BJ (cell line): ENCODE results near the gene GLS. TPM values are rescaled to one million over a fixed set of nuclear protein-coding genes. Genes with fewer than 3 reads are reported as not detected.
"Not testable (repeated sequence)": the region's sequence is repeated elsewhere in the genome, so short reads cannot be mapped to it uniquely, and the experiment has no call there.

Source experiments
- CTCF ChIA-PET: fragments of 350-600 bp; formaldehyde crosslinking; extraction: SDS; loops from one replicate; lab custom pipeline; 2021; ENCODE audit warnings: antibody characterized with exemption, inconsistent platforms; lab: Yijun Ruan, JAX
- POLR2A ChIA-PET: fragments of 300-600 bp; sonication (Branson Sonifier 250); formaldehyde crosslinking; extraction: SDS; loops from one replicate; lab custom pipeline; 2021; ENCODE audit warnings: antibody characterized with exemption; lab: Charles Lee
- DNase-seq: peaks from one replicate; pipeline ENCODE4 v3.0.0-alpha.2; 2011; ENCODE audit warnings: low read depth
- H3K27me3 ChIP-seq: 2 replicates; pipeline ENCODE4 v1.6.0; 2011; ENCODE audit warnings: low read length; ENCODE audit not compliant: control insufficient read depth, insufficient read depth
- H3K36me3 ChIP-seq: 2 replicates; pipeline ENCODE4 v1.5.1; 2011; ENCODE audit warnings: low read length; ENCODE audit not compliant: control insufficient read depth, insufficient read depth
- H3K4me3 ChIP-seq: 2 replicates; pipeline ENCODE4 v1.5.1; 2011; ENCODE audit warnings: low read depth, mild to moderate bottlenecking, control low read depth, low read length
- polyA plus RNA-seq: library from polyadenylated mRNA; depleted of rRNA; stranded (reverse); fragments of >200 nt; gene quantifications from 2 replicates; pipeline ENCODE4 v1.2.3, GENCODE V29; 2011
- TF ChIP-seq, protein P1 (sequence below): IDR thresholded peaks from 2 replicates; pipeline ENCODE4 v1.5.1; 2011; ENCODE audit warnings: low read depth, mild to moderate bottlenecking, control low read depth, inconsistent platforms, low read length, moderate library complexity; ENCODE audit not compliant: insufficient read depth

The GLS gene
- polyA plus RNA-seq, 1 experiment: 132 TPM

DNA sequence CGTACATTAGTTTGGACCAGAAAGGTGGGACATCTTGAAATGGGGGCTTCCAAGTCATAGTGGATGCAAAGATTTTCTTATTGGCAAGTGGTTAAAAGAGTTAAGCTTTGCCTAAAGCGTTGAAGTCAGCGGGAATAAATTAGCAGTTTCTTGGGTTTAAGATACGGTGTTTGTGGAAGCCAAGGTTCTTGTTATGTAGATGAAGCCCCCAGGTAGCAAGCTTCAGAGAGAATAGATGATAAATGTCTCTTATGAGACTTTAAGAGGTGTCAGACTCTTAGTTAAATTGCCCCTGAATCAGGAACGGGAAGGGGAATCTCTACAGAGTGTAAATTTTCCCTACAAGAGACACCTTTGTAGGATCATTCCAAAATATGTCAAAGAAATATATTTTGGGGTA lies 10.9 kb upstream of the GLS start:
- TF ChIP-seq, protein P1, sequence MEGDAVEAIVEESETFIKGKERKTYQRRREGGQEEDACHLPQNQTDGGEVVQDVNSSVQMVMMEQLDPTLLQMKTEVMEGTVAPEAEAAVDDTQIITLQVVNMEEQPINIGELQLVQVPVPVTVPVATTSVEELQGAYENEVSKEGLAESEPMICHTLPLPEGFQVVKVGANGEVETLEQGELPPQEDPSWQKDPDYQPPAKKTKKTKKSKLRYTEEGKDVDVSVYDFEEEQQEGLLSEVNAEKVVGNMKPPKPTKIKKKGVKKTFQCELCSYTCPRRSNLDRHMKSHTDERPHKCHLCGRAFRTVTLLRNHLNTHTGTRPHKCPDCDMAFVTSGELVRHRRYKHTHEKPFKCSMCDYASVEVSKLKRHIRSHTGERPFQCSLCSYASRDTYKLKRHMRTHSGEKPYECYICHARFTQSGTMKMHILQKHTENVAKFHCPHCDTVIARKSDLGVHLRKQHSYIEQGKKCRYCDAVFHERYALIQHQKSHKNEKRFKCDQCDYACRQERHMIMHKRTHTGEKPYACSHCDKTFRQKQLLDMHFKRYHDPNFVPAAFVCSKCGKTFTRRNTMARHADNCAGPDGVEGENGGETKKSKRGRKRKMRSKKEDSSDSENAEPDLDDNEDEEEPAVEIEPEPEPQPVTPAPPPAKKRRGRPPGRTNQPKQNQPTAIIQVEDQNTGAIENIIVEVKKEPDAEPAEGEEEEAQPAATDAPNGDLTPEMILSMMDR: no peak
- no peak overlapping the region for H3K4me3 ChIP-seq
- no peak for DNase-seq
- CTCF ChIA-PET: no interaction called here
- POLR2A ChIA-PET: no interaction called here
- H3K27me3 ChIP-seq: no peaks in the 10 kb centered on the region
- H3K36me3 ChIP-seq: no peaks in the 10 kb centered on the region

DNA sequence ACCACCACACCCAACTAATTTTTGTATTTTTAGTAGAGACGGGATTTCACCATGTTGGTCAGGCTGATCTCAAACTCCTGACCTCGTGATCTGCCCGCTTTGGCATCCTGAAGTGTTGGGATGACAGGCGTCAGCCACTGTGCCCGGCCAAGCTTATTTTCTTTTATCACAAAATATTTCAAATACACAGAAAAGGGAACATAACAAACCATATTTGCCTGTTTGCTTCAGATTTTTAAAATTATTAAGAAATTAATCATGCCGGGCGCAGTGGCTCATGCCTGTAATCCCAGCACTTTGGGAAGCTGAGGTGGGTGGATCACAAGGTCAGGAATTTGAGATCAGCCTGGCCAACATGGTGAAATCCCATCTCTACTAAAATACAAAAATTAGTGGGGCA lies 7.2 kb upstream of the GLS start:
- POLR2A ChIA-PET: not testable (repeated sequence)

DNA sequence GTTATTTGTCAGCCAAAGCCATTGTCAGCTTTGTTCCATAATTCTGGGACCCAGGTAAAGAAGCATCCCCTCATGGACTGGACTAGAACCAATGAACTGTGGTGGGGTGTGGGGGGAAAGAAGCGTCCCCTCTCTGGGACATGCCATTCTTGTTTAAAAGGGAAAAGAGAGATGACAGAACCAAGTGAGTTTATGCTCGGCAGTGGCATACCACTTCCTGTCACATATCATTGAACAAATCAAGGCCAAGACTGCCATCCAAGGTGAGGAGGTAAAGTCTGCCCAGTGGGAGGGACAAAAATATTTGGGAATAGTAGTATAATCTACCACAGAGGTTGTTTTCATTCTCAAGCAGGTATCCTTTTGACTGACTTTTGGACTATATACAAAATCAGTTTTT lies 4.7 kb upstream of the GLS start:
- TF ChIP-seq, protein P1: no peak
- CTCF ChIA-PET: interaction anchor here (0.8 to 1.3 kb wide), 2 partner anchors 15 to 95 kb away, joined by 3 to 4 read pairs; no protein-coding TSS in a partner anchor

More for the DNA sequence above, 7.2 kb upstream of the GLS start:
- DNase-seq, H3K27me3 ChIP-seq, H3K36me3 ChIP-seq, CTCF ChIA-PET, H3K4me3 ChIP-seq: not testable (repeated sequence)

DNA sequence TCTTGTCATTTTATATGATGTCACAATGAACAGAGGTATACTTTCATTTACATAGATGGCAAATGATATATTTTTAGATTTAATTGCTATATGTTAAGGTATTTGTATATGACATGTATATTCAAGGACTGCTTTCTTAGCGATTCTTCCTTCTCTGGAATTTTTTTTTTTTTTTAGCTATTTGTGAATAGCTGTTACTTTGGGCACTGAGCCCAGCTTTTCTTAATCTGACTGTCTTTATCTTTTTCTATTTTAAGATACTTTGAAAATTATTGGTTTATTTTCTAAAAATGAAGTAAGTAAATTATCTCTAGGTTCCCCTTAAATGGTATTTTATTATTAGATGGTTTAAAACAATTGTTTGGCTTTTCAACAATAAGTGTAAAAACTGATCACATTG lies 4.0 kb upstream of the GLS start:
- POLR2A ChIA-PET: no interaction called here
- TF ChIP-seq, protein P1: no peak
- CTCF ChIA-PET: interaction anchor here (1.8 kb wide), 1 partner anchor 26 kb away, joined by 6 read pairs; no protein-coding TSS in a partner anchor
- Histone ChIP-seq H3K27me3 (no peaks in the 10 kb centered on the region), H3K36me3 (no peaks in the 10 kb centered on the region), H3K4me3 (no peak overlapping the region)
- no peak for DNase-seq

More for the DNA sequence above, 4.7 kb upstream of the GLS start:
- H3K36me3 ChIP-seq: no peaks in the 10 kb centered on the region
- H3K27me3 ChIP-seq: no peaks in the 10 kb centered on the region
- POLR2A ChIA-PET: no interaction called here
- no peak overlapping the region for H3K4me3 ChIP-seq
- no peak for DNase-seq

DNA sequence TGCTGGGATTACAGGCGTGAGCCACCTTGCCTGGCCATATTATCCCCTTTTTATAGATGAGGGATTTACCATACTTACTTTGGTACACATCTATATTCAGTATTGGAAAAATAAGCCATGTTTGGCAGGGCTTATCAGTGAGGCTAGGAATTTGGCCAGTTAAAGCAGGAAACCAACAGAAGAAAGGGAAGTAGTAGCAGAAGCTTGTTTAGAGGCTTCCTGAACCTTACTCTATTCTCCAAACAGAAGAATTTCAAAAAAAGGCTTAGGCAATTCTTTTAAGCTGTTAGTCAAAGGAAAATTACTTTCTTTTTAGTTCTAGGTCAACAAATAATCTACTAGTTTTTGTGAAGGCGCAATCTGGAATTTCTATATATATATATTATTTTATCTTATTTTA lies 3.2 kb upstream of the GLS start:
- H3K4me3 ChIP-seq: no peak overlapping the region
- H3K27me3 ChIP-seq: no peaks in the 10 kb centered on the region
- ChIA-PET CTCF (interaction anchor here (1.4 to 1.8 kb wide), 2 partner anchors 9 to 27 kb away, joined by 3 to 6 read pairs; no protein-coding TSS in a partner anchor), POLR2A (no interaction called here)
- DNase-seq: no peak
- H3K36me3 ChIP-seq: no peaks in the 10 kb centered on the region
- TF ChIP-seq, protein P1: no peak
